ENCODE results near the gene SPC24. TPM values are rescaled to one million over a fixed set of nuclear protein-coding genes. Genes with fewer than 3 reads are reported as not detected.

Gene SPC24
- total RNA-seq, 6 donors from 2014 or later: 1.4 to 13.3 (median 2.1) TPM; not detected in 1

GRCh38 chr19:11196406-11197287, 41.1 kb upstream of the SPC24 start:
- DNase-seq (peak in 1 of 2 donors; percentile 90), ATAC-seq (ENCODE audit: low FRiP score in 2 of 2) (peak in 1 of 2 donors; percentile 70)
- peaks cover 55 to 64% (median 57%) of the 10 kb centered on the region in 4 donors for H3K4me1 ChIP-seq
- WGBS, 2 donors: 15 to 16% methylated on average over 24 to 43 of the region's 47 CpGs
- TF ChIP-seq POLR2AphosphoS5 (IDR thresholded peaks at IDR 0.05): no peak
- TF ChIP-seq EP300 (IDR thresholded peaks at IDR 0.05): no peak
- no peak for TF ChIP-seq POLR2A (IDR thresholded peaks at IDR 0.05)
- TF ChIP-seq, protein P1, sequence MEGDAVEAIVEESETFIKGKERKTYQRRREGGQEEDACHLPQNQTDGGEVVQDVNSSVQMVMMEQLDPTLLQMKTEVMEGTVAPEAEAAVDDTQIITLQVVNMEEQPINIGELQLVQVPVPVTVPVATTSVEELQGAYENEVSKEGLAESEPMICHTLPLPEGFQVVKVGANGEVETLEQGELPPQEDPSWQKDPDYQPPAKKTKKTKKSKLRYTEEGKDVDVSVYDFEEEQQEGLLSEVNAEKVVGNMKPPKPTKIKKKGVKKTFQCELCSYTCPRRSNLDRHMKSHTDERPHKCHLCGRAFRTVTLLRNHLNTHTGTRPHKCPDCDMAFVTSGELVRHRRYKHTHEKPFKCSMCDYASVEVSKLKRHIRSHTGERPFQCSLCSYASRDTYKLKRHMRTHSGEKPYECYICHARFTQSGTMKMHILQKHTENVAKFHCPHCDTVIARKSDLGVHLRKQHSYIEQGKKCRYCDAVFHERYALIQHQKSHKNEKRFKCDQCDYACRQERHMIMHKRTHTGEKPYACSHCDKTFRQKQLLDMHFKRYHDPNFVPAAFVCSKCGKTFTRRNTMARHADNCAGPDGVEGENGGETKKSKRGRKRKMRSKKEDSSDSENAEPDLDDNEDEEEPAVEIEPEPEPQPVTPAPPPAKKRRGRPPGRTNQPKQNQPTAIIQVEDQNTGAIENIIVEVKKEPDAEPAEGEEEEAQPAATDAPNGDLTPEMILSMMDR (IDR thresholded peaks at IDR 0.05): no peak
- H3K27me3 ChIP-seq: no peaks in the 10 kb centered on the region
- H3K4me3 ChIP-seq: peak overlapping the region; percentile 66 to 84 (median 76)
- H3K36me3 ChIP-seq: peaks cover 8 to 59% (median 29%) of the 10 kb centered on the region in 4 donors
- peak overlapping the region; percentile 75 to 93 (median 90) for H3K27ac ChIP-seq
- H3K9me3 ChIP-seq: no peaks in the 10 kb centered on the region

- peaks cover 64 to 74% (median 66%) of the 10 kb centered on the region in 4 donors for H3K4me1 ChIP-seq
Measured at GRCh38 chr19:11195681-11196080, 40.1 kb upstream of the SPC24 start.

DNA sequence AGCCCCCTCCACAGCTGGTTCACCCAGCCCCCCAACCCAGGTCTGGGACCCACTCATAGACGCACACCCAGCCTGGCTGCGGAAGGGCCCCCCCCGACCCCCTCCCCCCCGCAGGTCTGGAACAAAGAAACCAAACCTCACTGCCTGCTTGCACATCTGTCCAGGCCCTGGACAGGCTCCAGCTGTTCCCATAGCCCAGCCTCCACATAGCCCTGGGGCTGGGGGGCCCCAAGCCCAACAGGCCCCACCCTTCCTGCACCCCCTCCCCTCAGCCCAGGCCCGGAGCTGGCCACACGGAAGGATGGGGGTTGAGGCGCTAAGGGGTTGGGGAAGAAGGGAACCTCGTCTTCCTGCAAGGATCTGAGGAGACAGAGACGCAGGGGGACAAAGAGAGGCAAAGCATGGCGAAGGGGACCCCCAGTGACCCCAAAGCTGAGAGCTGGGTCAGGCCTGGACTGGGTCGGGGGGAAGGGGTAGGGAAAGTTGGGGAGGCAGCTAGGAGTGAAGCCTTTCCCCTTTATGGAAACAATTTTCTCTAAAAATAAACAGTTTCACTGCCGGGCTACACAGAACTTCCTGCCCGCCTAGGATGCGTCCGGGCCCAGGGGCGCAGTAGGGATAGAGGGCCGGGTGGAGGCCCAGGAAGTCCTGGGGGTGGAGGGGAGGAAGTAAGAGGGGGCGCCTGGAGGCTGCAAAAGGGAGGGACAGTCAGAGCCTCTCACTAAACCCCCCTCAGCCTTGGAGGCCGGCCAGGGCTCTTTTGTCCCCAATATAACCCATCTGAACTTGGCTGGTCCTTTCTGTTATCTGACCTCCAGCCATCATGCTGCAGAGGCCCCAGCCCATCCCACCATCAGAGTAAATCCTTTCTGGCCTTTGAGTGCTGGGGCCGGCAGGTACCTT, 39.3 kb upstream of the SPC24 start:
- WGBS, 2 donors: 14 to 21% methylated on average over 13 to 19 of the region's 20 CpGs
- Histone ChIP-seq H3K9me3 (no peaks in the 10 kb centered on the region), H3K4me1 (peaks cover 72 to 82% (median 73%) of the 10 kb centered on the region in 4 donors), H3K27me3 (no peaks in the 10 kb centered on the region), H3K4me3 (peak overlapping the region in 3 of 4 donors; percentile 66 to 84 (median 73)), H3K36me3 (peaks cover 8 to 52% (median 19%) of the 10 kb centered on the region in 4 donors), H3K27ac (peak overlapping the region; percentile 16 to 92 (median 78))
- no peak for TF ChIP-seq POLR2AphosphoS5 (IDR thresholded peaks at IDR 0.05)
- no peak for TF ChIP-seq EP300 (IDR thresholded peaks at IDR 0.05)
- TF ChIP-seq, protein P1 (IDR thresholded peaks at IDR 0.05): no peak
- ATAC-seq (ENCODE audit: low FRiP score in 2 of 2): no peak
- no peak for DNase-seq

More at GRCh38 chr19:11195681-11196080, 40.1 kb upstream of the SPC24 start:
- no peak for TF ChIP-seq EP300 (IDR thresholded peaks at IDR 0.05)
- no peak for TF ChIP-seq POLR2AphosphoS5 (IDR thresholded peaks at IDR 0.05)
- TF ChIP-seq, protein P1 (IDR thresholded peaks at IDR 0.05): no peak
- TF ChIP-seq POLR2A (IDR thresholded peaks at IDR 0.05): no peak
- no peaks in the 10 kb centered on the region for H3K27me3 ChIP-seq
- DNase-seq: no peak
- WGBS, 2 donors: 62 to 73% methylated on average over 12 of the region's 12 CpGs
- ATAC-seq (ENCODE audit: low FRiP score in 2 of 2): no peak
- H3K9me3 ChIP-seq: no peaks in the 10 kb centered on the region
- H3K27ac ChIP-seq: peak overlapping the region in 3 of 4 donors; percentile 74 to 92 (median 81)
- H3K36me3 ChIP-seq: peaks cover 8 to 56% (median 23%) of the 10 kb centered on the region in 4 donors
- peak overlapping the region in 3 of 4 donors; percentile 66 to 84 (median 73) for H3K4me3 ChIP-seq

- Histone ChIP-seq H3K36me3 (peaks cover 8 to 44% (median 19%) of the 10 kb centered on the region in 4 donors), H3K9me3 (no peaks in the 10 kb centered on the region), H3K4me1 (peaks cover 76 to 88% (median 79%) of the 10 kb centered on the region in 4 donors), H3K27me3 (no peaks in the 10 kb centered on the region), H3K27ac (peak overlapping the region; percentile 16 to 92 (median 78)), H3K4me3 (peak overlapping the region in 3 of 4 donors; percentile 66 to 84 (median 73))
- ATAC-seq (ENCODE audit: low FRiP score in 2 of 2): no peak
- DNase-seq: no peak
- WGBS, 2 donors: 82 to 100% methylated on average over 5 to 8 of the region's 8 CpGs
- TF ChIP-seq, protein P1 (IDR thresholded peaks at IDR 0.05): no peak
- TF ChIP-seq POLR2AphosphoS5 (IDR thresholded peaks at IDR 0.05): no peak
- TF ChIP-seq EP300 (IDR thresholded peaks at IDR 0.05): no peak
- TF ChIP-seq POLR2A (IDR thresholded peaks at IDR 0.05): no peak
Measured at GRCh38 chr19:11194173-11194572, 38.6 kb upstream of the SPC24 start.
